Femur (tissue), 1 donor: Measurements from ENCODE around the gene INTS15.

Source experiments
- DNase-seq: peaks from one replicate; pipeline ENCODE4 v3.0.0-alpha.2; 2017

Gene INTS15

DNA sequence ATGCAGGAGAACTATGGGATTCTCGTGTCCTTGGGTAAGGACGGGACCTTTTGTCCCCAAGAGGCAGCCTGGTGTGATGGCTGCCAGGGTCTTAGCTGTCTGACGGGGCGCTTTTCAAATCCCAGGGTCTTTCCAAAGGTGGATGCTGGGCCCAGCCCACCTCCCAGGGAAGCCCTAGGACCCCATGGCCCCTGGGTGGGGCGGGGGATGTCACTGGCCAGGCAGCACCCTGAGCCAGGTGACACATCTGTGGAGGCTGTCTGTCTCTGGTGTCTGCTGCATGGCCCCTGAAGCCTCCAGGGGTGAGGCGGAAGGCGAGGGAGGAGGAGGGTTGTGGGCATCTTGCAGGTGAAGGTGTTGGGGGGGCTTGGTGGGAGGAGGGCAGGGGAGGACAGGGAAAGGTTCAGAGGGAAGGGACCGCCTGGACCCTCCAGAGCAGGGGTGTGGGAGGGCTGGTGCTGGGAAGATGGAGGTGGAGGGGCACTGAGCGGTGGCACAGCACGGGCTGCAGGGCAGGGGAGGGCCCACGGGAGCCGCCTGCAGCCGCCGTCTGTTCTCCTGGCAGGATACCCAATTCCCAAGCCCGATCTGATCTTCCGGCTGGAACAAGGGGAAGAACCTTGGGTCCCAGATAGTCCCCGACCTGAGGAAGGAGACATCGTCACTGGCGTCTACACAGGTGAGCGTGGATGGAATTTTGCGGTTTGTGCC, 54.2 kb downstream of the INTS15 start:
- DNase-seq: no peak

DNA sequence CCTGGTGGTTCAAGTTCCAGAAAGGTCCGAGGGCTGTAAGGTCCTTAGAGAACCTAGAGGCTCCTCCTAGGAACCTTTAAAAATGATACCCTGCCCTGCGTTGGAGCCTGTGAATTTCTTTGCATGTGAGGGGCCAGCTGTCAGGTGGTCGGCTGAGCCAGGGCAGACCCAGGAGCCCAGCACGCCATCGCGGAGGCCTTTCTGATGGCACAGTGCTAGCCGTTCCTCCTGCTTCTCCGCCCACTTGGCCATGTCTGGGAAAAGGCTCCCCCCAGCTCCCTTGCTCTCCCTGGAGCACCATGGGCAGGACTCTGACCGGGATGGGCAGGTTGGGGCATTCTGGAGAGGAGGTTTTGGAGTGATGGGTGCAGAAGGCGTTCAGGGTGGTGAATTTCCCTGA, 54.9 kb downstream of the INTS15 start:
- DNase-seq: no peak

- DNase-seq: no peak
Measured at GRCh38 chr7:6646465-6646864, 56.6 kb downstream of the INTS15 start.

DNA sequence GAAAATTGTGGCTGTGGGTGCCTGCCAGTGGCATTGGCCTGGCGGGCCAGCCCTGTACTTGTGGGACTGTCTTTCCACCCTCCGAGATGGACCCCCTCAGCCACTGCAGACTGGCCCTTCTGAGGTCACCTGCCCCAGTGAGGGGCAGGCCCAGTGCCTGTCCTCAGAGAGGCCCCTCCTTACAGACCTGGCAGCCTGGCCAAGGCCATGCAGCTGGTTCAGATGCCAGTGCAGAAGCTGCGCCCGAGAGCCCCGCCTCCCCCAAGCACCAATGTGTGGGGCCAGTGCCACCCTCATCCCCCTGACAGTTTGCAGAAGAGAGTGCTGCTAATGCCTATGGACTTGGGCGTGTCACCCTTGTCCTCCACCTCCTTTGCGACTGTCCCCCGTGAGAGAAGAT, 57.3 kb downstream of the INTS15 start:
- no peak for DNase-seq

GRCh38 chr7:6647541-6647940, 57.7 kb downstream of the INTS15 start:
- DNase-seq: no peak

GRCh38 chr7:6648066-6648814, 58.4 kb downstream of the INTS15 start:
- no peak for DNase-seq

DNA sequence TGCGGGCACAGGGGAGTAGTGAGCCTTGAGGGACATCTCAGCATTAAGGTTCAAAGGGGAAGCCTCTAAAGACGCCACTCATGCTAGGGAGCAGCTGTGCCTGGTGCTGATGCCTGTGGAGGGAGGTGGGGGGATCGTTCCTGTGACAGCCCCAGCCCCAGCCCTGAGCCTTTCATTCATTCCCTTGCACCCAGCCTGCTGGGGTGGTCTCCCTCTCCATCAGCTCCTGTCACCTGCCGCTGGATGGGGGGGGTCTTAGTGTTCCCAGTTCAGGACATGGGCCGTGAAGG, 58.9 kb downstream of the INTS15 start:
- no peak for DNase-seq

DNA sequence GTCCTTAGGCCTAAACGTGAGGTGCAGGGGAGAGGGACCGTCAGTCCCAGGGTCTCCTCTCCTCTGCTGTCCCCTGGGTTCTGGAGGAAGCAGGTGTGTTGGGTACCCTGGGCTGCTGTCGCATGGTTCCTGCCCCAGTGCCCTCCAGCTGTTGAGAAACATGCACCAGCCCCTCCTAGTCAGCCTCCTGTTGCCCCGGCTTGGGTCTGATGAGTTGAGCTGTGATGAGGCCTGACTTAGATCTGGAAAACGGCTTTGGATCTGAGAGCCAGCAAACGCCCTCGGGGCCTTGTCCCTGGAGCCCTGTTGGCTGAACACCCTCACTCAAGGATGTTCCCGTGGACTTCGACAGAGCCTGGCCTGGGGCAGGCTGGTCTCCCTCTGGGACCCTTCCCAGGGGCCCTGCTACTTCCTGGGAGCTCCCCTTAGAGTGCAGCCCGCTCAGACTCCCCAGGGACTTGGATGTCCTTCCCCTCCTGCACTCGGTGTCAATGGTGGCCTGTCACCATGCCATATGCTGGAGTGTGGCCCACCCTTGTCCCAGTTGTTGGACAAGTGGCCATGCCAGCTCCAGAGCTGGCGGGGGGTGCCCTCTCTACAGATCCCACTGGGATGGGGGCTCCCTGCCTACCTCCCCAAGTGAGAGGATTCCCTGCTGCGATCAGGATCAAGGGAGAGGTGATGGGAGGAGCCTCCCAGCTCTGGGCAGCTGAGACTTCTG, 59.6 kb downstream of the INTS15 start:
- no peak for DNase-seq

DNA sequence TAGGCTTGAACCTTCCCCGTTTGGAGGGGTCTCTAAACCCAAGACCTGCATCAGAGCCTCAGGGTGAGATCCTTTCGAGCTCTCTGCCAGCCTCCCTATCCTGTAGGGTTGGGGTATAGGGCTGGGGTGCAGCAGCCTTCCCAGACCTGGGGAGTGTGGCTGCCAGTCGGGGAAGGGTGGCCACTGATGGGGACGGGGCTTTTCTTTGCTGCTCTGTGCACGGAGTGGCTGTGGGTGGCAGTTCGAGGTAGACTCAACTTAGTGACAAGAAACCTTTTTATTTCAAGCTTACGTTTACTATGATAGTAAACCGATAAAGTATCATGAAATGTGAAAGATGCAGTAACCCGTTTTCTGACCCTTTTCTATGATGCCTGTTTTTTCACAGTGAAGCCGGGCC, 60.3 kb downstream of the INTS15 start:
- DNase-seq: no peak

DNA sequence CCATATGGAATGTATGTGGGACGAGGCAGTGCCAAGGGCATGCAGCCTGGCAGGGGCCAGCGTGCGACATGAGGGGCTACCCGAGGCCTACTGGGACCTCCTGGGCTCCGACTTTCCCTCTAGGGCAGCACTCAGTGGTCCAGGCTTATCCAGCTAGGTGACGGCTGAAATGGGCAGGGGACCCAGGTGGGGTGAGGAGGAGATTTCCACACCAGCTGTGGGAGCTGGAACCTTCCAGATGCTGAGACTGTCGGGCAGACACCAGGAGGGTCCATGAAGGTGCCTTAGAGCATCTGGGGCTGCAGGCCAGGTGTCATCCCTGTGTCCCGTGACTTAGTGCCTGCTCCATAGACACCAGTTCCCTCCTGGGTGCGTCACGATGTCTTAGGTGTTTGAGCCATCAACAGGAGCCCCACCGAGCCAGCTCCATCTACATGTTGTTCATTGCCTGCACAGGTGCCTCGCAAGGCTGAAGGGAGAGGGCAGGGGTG, 60.7 kb downstream of the INTS15 start:
- DNase-seq: no peak

- no peak for DNase-seq
Measured at GRCh38 chr7:6651851-6652445, 62.1 kb downstream of the INTS15 start.

GRCh38 chr7:6652446-6653011, 62.7 kb downstream of the INTS15 start:
- DNase-seq: no peak

DNA sequence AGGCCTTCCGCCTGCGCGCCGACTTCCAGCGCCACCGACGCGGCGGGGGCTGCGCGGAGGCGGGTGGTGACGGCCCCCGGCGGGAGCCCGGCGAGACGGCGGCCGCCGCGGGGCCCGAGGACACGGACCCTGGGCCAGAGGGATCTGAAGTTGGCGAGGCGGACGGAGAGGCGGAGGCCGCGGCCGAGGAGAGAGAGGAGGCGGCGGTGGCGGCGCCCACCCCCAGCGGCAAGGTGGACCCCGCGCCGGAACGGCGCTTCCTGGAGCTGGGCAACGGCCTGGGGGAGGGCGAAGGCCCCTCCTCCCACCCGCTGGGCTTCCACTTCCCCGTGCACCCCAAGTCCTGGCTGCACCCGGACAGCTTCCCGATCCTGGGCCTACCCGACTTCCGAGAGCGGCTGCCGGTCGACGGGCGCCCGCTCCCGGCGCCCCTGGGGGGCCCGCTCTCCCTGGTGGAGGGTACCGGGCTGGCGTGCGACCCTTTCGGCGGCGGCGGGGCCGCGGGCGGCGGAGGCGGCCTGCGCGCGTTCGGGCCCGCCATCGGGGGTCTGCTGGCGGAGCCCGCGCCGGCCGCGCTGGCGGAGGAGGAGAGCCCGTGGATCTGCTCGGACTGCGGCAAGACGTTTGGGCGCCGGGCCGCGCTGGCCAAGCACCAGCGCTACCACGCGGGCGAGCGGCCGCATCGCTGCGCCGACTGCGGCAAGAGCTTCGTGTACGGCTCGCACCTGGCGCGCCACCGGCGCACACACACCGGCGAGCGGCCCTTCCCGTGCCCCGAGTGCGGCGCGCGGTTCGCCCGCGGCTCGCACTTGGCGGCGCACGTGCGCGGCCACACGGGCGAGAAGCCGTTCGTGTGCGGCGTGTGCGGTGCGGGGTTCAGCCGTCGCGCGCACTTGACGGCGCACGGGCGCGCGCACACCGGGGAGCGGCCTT, 63.5 kb downstream of the INTS15 start:
- no peak for DNase-seq

DNA sequence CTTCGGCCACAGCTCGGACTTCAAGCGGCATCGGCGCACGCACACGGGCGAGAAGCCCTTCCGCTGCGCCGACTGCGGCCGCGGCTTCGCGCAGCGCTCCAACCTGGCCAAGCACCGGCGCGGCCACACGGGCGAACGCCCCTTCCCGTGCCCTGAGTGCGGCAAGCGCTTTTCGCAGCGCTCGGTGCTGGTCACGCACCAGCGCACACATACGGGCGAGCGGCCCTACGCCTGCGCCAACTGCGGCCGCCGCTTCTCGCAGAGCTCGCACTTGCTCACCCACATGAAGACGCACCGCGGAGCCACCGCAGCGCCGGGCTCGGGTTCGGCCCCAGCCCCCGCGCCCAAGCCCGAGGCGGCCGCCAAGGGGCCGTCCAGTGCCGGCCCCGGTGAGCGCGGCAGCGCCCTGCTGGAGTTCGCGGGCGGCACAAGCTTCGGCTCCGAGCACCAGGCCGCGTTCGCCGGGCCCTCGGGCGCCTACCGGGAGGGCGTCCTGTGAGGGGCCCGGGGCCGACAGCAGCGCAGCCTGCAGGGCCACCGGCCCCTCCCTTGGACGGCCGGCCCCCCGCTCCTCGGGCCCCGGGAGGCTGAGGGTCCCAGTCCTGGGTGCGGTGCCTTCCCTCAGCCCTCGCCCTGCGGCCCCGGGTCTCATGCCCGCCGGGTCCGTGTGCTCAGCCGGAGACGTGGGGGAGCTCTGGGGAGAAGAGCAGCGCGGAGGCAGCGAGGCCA, 64.5 kb downstream of the INTS15 start:
- no peak for DNase-seq

- no peak for DNase-seq
Measured at GRCh38 chr7:6654842-6655610, 65.2 kb downstream of the INTS15 start.

GRCh38 chr7:6655636-6656385, 66.0 kb downstream of the INTS15 start:
- DNase-seq: no peak

GRCh38 chr7:6656413-6656812, 66.6 kb downstream of the INTS15 start:
- DNase-seq: no peak
